ENCODE data around the gene PLEKHA8.

Gene PLEKHA8

DNA sequence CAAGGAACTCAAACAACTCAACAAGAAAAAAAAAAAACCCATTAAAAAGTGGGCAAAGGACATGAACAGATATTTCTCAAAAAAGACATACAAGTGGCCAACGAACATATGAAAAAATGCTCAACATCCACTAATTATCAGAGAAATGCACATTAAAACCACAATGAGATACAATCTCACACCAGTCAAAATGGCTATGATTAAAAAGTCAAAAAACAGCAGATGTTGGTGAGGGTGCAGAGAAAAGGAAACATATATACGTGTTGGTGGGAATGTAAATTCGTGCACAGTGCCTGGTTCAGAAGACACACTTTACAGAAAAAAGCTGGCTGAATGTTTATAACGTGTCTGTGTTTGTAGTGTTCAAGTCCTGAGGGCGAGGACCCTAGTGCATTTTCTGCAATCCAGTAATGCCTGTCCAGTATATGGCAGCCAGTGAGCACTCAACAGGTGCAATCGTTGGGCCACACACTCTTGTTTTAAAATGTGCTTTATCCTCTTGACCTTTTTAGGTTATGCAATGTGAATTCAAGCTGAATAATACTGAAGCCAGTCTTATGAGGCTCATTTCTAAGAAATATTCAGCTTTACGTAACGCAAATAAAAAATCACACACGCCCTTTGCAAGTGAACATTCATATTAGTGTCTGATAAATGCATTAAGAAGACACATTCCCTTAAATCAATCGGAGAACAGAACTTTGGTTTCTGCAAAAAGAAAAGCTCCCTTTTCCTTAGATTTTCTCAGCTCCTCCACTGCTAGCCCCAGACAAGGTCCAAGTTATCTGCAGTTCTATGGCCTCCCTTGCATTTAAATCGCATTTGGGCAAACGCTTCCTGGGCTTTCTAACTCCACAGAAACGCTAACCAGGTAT is 105.8 kb downstream of the PLEKHA8 start:
- TF ChIP-seq FOXP2 (optimal IDR thresholded peaks at IDR 0.05; ENCODE audit: control extremely low read depth, extremely low read length, insufficient read depth) (no peak), POLR2AphosphoS5 (IDR thresholded peaks at IDR 0.05; ENCODE audit: borderline replicate concordance, low read depth, low read length) (no peak), EZH2 (IDR thresholded peaks at IDR 0.05) (no peak)
- Histone ChIP-seq H3K9ac (ENCODE audit: insufficient read length) (peak overlapping the region; percentile 20), H3K36me3 (ENCODE audit: insufficient read depth, low read length) (no peaks in the 10 kb centered on the region), H3K9me3 (ENCODE audit: low read depth, low read length) (no peaks in the 10 kb centered on the region), H3K4me3 (peak overlapping the region; percentile 88), H3K27ac (no peak overlapping the region)
- DNase-seq (ENCODE audit: low read depth, low spot score) = no peak

DNA sequence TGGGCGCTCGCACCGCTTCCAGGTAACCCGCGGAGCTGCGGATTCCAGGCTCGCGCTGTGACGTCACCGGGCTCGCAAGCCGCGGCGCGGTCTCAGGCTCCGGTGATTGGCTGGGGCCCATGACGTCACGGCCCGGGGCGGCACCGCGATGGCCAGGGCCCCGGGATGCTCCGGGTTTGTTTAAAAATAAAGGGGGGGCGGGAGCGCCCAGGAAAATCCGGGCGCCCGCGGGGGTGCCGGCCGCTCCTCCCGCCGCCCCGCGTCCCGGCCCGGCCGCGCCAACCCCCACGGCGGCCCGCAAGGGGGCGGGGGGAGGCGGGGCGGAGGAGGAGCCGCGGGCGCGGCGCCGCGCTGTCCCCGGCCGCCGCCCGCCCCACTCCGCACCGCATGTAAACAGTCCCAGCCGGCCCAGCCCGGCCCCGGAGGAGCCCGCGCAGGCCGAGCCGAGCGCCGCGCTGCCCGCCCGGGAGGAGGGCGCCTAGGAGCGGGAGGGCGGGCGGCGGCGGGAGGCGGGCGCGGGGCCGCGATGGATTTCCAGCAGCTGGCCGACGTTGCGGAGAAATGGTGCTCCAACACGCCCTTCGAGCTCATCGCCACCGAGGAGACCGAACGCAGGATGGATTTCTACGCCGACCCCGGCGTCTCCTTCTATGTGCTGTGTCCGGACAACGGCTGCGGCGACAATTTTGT is 106.5 kb downstream of the PLEKHA8 start, which contains the start of gene MTURN:
TSS of gene MTURN (plus strand) at position 376 of the 690 bp plus-strand sequence. CDS start at position 527, 151 bp downstream.
- Histone ChIP-seq H3K36me3 (ENCODE audit: insufficient read depth, low read length) (no peaks in the 10 kb centered on the region), H3K4me3 (peak within 1 kb of the TSS; percentile 88), H3K9me3 (ENCODE audit: low read depth, low read length) (no peaks in the 10 kb centered on the region), H3K9ac (ENCODE audit: insufficient read length) (peak within 1 kb of the TSS; percentile 69), H3K27ac (no peak within 1 kb of the TSS)
- TF ChIP-seq EZH2 (IDR thresholded peaks at IDR 0.05) = no peak
- no peak for TF ChIP-seq FOXP2 (optimal IDR thresholded peaks at IDR 0.05; ENCODE audit: control extremely low read depth, extremely low read length, insufficient read depth)
- TF ChIP-seq POLR2AphosphoS5 (IDR thresholded peaks at IDR 0.05; ENCODE audit: borderline replicate concordance, low read depth, low read length) = no peak
- DNase-seq (ENCODE audit: low read depth, low spot score) = no peak

DNA sequence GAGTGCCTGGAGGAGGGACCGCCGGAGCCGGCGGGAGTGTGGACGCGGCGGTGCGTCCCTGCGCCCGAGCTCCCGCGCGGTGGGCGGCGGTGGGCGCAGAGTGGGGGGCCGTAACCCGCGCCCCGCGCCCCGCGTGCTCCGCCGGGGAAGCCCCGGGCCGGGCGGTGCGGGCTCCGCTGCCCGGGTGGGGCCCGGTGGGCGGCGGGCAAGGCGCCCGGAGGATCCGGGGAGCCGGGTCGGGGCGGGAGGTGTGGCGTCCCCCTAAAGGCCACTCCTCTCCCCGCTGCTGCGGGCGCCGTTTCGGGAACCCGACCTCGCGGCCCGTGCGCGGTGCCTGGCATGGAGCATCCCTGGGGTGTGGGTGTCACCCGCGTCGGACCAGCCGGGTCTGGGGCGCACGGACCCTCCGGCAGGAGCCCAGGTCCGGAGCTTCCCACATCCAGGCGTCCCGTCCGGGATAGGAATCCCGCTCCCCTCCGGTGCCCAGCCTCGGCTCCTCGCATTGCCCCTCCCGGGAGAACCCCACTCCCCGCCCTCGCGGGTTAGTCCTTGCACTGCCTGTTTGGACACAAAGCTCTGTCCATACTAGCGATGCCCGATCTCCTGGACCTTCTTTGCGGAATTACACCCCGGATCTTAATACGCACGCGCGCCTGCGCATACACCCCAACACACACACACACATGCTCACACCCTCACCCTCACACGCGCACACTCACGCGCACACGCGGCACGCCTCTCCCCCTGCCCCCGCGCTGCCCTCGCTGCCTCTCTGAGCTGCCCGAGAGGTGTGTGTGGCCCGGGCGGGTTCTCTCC is 107.3 kb downstream of the PLEKHA8 start:
- Histone ChIP-seq H3K9ac (ENCODE audit: insufficient read length) (peak overlapping the region; percentile 69), H3K27ac (no peak overlapping the region), H3K4me3 (peak overlapping the region; percentile 86), H3K9me3 (ENCODE audit: low read depth, low read length) (no peaks in the 10 kb centered on the region), H3K36me3 (ENCODE audit: insufficient read depth, low read length) (no peaks in the 10 kb centered on the region)
- TF ChIP-seq POLR2AphosphoS5 (IDR thresholded peaks at IDR 0.05; ENCODE audit: borderline replicate concordance, low read depth, low read length) (no peak), EZH2 (IDR thresholded peaks at IDR 0.05) (no peak), FOXP2 (optimal IDR thresholded peaks at IDR 0.05; ENCODE audit: control extremely low read depth, extremely low read length, insufficient read depth) (no peak)
- no peak for DNase-seq (ENCODE audit: low read depth, low spot score)

DNA sequence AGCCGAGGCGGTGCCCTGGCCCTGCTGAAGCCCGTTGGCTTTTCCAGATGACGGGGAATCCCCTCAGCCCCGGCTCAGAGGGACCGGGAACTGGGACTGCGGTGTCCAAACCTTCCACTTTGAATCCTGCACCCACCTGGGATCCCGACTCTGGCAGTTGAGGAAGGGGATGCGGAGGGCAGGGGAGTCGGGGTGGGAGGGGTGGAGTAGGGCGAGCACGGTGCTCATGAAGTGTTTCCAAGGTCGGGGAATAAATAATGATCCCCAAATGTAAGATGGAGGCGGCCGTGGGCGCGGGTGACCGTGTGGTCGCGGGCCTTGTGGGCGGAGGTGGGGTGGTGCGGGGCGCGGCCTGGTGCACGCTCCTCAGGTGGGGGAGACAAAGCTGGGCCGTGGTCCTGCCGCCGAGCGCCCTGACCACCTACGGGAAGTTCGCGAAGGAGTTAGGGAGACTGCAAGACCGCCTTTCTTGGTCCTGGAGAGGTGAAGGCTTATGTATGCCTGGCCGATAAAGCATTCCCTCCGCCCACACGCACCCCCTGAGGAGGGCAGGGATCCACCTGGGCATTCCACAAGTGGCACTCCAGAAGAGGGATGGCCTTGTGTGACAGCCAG is 108.0 kb downstream of the PLEKHA8 start:
- no peak overlapping the region for H3K27ac ChIP-seq
- peak overlapping the region; percentile 12 for H3K9ac ChIP-seq (ENCODE audit: insufficient read length)
- DNase-seq (ENCODE audit: low read depth, low spot score) = no peak
- TF ChIP-seq FOXP2 (optimal IDR thresholded peaks at IDR 0.05; ENCODE audit: control extremely low read depth, extremely low read length, insufficient read depth) = no peak
- no peak for TF ChIP-seq POLR2AphosphoS5 (IDR thresholded peaks at IDR 0.05; ENCODE audit: borderline replicate concordance, low read depth, low read length)
- no peak for TF ChIP-seq EZH2 (IDR thresholded peaks at IDR 0.05)
- H3K4me3 ChIP-seq = peak overlapping the region; percentile 86
- H3K9me3 ChIP-seq (ENCODE audit: low read depth, low read length) = no peaks in the 10 kb centered on the region
- no peaks in the 10 kb centered on the region for H3K36me3 ChIP-seq (ENCODE audit: insufficient read depth, low read length)

DNA sequence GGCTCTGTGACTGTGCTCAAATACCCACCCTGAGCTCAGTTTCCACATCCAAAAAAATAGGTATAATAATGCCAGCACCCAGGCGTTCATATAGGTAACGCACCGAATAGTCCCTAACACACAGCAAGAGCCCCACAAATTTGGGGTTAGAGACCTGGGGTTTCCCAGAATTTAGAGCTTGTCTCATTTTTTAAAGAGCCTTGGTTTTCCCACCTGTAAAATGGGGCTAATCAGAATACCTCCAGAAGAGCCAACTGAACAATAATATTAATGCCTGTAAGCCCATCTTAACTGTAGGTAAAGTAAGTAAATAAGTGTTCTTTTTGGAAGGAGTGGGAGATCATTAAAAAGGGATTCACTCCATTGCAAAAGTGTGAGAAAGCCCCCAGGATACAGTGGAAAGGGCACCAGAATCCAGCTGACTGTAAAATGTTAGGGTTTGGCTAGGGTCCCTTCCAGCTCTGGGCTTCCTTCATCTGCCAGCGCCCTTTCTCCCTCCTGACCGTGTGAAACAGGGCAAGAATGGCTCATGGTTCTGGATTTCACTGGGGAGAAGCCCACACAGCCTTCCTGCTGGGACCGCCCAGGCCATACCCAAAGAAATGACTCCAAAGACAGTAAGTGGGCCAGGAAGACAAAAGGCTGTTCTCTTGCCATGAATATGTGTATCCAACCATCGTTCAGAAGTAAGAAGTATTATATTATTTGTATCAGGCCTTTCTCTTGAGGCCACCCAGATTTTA is 108.7 kb downstream of the PLEKHA8 start:
- H3K36me3 ChIP-seq (ENCODE audit: insufficient read depth, low read length) = no peaks in the 10 kb centered on the region
- DNase-seq (ENCODE audit: low read depth, low spot score) = no peak
- H3K9ac ChIP-seq (ENCODE audit: insufficient read length) = no peak overlapping the region
- TF ChIP-seq POLR2AphosphoS5 (IDR thresholded peaks at IDR 0.05; ENCODE audit: borderline replicate concordance, low read depth, low read length) (no peak), FOXP2 (optimal IDR thresholded peaks at IDR 0.05; ENCODE audit: control extremely low read depth, extremely low read length, insufficient read depth) (no peak), EZH2 (IDR thresholded peaks at IDR 0.05) (no peak)
- H3K4me3 ChIP-seq = no peak overlapping the region
- no peak overlapping the region for H3K27ac ChIP-seq
- no peaks in the 10 kb centered on the region for H3K9me3 ChIP-seq (ENCODE audit: low read depth, low read length)

DNA sequence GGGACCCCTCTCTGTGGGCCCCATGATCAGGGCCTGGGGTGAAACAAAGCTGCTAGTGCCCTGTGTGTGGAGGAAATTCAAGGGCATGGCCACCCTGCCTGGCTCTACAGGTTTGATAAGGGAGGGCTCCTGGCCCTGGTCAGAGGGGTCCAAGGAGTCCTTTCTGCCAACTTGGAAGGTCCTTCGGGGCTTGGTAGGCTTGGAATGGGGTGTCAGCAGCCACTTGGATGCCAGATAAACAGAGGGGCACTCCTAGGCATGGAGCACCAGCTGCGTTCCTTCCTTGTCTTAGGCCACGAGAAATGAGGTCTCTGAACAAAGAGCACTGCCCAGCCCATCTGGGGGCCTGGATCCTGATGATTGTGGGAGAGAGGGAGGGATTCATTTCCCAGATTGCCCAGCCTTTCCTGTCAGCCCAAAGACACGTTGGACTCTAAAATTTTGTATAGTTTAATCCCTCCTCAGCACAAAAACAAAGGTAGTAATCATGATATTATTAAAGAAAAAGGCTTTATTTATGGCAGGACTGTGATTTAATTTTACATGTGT is 111.7 kb downstream of the PLEKHA8 start:
- no peaks in the 10 kb centered on the region for H3K9me3 ChIP-seq (ENCODE audit: low read depth, low read length)
- H3K27ac ChIP-seq = no peak overlapping the region
- no peak overlapping the region for H3K9ac ChIP-seq (ENCODE audit: insufficient read length)
- no peak for DNase-seq (ENCODE audit: low read depth, low spot score)
- TF ChIP-seq POLR2AphosphoS5 (IDR thresholded peaks at IDR 0.05; ENCODE audit: borderline replicate concordance, low read depth, low read length) (no peak), FOXP2 (optimal IDR thresholded peaks at IDR 0.05; ENCODE audit: control extremely low read depth, extremely low read length, insufficient read depth) (no peak), EZH2 (IDR thresholded peaks at IDR 0.05) (no peak)
- no peak overlapping the region for H3K4me3 ChIP-seq
- no peaks in the 10 kb centered on the region for H3K36me3 ChIP-seq (ENCODE audit: insufficient read depth, low read length)

DNA sequence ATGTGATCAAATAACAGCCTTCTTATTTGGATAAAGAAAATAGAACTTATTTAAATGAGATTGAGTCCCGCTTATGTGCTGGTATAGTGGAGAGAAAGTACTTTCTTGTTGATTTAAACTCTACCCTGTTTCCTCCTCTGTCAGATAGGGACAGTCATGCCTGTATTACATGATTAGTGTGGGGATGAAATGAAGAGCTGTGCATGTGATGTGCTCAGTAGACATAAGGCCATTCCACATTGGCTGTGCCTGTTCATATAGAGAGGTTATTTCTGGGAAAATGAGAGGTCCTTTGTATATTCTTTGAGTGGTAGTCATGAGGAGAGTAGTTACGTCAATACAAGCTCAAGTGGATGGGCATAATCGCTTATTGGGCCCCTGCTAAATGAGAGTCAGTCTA is 112.2 kb downstream of the PLEKHA8 start:
- Histone ChIP-seq H3K36me3 (ENCODE audit: insufficient read depth, low read length) (no peaks in the 10 kb centered on the region), H3K27ac (no peak overlapping the region), H3K9ac (ENCODE audit: insufficient read length) (no peak overlapping the region), H3K4me3 (no peak overlapping the region), H3K9me3 (ENCODE audit: low read depth, low read length) (no peaks in the 10 kb centered on the region)
- no peak for DNase-seq (ENCODE audit: low read depth, low spot score)
- TF ChIP-seq EZH2 (IDR thresholded peaks at IDR 0.05) (no peak), POLR2AphosphoS5 (IDR thresholded peaks at IDR 0.05; ENCODE audit: borderline replicate concordance, low read depth, low read length) (no peak), FOXP2 (optimal IDR thresholded peaks at IDR 0.05; ENCODE audit: control extremely low read depth, extremely low read length, insufficient read depth) (no peak)
